ENCODE data around the gene SIGLEC12.
"Not testable (repeated sequence)": the region's sequence is repeated elsewhere in the genome, so short reads cannot be mapped to it uniquely, and the experiment has no call there.

SIGLEC12 gene

DNA sequence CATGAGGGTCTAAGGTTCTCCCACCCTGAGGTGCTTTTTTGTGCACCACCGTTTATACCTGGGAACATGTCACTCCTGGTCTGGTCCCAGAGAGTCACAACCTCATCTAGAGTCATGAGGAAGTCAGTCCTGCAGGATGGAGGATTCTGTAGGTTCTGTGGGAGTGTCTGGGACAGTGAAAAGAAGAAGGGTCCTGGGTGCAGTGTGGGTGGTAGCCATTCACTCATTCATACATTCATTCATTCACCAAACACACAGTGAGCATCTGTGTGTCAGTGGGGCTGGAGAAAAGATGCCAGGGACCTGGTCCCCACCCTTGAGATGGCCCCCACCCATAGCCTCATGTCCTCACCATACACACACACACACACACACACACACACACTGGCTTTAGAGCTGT is 32.0 kb downstream of the SIGLEC12 start:
- TF ChIP-seq EZH2 (IDR thresholded peaks at IDR 0.05) (no peak), POLR2AphosphoS5 (IDR thresholded peaks at IDR 0.05; ENCODE audit: borderline replicate concordance, low read depth, low read length) (no peak), FOXP2 (optimal IDR thresholded peaks at IDR 0.05; ENCODE audit: control extremely low read depth, extremely low read length, insufficient read depth) (no peak)
- no peak overlapping the region for H3K9ac ChIP-seq (ENCODE audit: insufficient read length)

DNA sequence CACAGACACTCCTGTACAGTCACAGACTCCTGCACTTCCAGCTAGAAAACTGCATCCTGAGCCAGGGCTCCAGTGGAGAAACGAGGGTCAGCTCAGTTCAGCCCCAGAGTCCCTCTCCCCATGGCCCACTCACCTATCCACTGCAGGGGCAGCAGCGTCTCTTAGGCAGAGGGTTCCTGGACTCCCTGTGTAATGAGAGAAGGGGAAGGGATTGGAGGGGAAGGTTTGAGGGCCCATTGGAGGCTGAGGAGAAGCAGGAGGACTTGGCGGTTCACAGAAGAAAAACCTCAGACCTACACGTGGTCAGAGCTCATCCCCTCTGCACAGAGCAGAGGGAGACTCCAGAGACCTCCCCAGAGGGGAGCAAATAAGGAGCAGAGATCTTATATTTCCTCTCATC is 32.4 kb downstream of the SIGLEC12 start:
- no peaks in the 10 kb centered on the region for H3K36me3 ChIP-seq (ENCODE audit: insufficient read depth, low read length)
- H3K4me3 ChIP-seq = no peak overlapping the region
- H3K27ac ChIP-seq = no peak overlapping the region
- no peak overlapping the region for H3K9ac ChIP-seq (ENCODE audit: insufficient read length)
- no peaks in the 10 kb centered on the region for H3K9me3 ChIP-seq (ENCODE audit: low read depth, low read length)
- TF ChIP-seq POLR2AphosphoS5 (IDR thresholded peaks at IDR 0.05; ENCODE audit: borderline replicate concordance, low read depth, low read length) (no peak), EZH2 (IDR thresholded peaks at IDR 0.05) (no peak), FOXP2 (optimal IDR thresholded peaks at IDR 0.05; ENCODE audit: control extremely low read depth, extremely low read length, insufficient read depth) (no peak)
- DNase-seq (ENCODE audit: low read depth, low spot score) = no peak

More for the DNA sequence above, 32.0 kb downstream of the SIGLEC12 start:
- Histone ChIP-seq H3K9me3 (ENCODE audit: low read depth, low read length) (no peaks in the 10 kb centered on the region), H3K36me3 (ENCODE audit: insufficient read depth, low read length) (no peaks in the 10 kb centered on the region), H3K27ac (no peak overlapping the region), H3K4me3 (no peak overlapping the region)
- DNase-seq (ENCODE audit: low read depth, low spot score) = no peak

DNA sequence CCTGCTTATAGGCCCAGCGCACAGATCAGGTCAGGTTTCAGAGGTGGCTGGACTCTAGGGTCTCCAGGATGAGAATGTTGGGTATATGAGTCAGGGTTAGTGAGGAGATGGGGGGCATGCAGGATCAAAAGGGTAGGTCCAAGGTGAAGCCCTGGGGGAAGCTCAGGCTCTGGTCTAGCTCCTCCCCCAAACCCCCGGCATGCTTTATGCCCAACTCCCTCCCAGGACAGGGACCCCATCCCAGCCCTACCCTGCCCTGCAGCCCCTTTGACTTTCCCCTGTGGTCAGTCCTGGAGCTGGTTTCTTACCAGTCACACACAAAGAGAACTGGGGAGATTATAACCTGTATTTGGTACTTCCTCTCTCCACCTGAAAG is 33.1 kb downstream of the SIGLEC12 start:
- no peaks in the 10 kb centered on the region for H3K36me3 ChIP-seq (ENCODE audit: insufficient read depth, low read length)
- DNase-seq (ENCODE audit: low read depth, low spot score) = no peak
- H3K27ac ChIP-seq = no peak overlapping the region
- no peaks in the 10 kb centered on the region for H3K9me3 ChIP-seq (ENCODE audit: low read depth, low read length)
- no peak overlapping the region for H3K4me3 ChIP-seq
- no peak overlapping the region for H3K9ac ChIP-seq (ENCODE audit: insufficient read length)
- TF ChIP-seq FOXP2 (optimal IDR thresholded peaks at IDR 0.05; ENCODE audit: control extremely low read depth, extremely low read length, insufficient read depth) (no peak), EZH2 (IDR thresholded peaks at IDR 0.05) (no peak), POLR2AphosphoS5 (IDR thresholded peaks at IDR 0.05; ENCODE audit: borderline replicate concordance, low read depth, low read length) (no peak)

DNA sequence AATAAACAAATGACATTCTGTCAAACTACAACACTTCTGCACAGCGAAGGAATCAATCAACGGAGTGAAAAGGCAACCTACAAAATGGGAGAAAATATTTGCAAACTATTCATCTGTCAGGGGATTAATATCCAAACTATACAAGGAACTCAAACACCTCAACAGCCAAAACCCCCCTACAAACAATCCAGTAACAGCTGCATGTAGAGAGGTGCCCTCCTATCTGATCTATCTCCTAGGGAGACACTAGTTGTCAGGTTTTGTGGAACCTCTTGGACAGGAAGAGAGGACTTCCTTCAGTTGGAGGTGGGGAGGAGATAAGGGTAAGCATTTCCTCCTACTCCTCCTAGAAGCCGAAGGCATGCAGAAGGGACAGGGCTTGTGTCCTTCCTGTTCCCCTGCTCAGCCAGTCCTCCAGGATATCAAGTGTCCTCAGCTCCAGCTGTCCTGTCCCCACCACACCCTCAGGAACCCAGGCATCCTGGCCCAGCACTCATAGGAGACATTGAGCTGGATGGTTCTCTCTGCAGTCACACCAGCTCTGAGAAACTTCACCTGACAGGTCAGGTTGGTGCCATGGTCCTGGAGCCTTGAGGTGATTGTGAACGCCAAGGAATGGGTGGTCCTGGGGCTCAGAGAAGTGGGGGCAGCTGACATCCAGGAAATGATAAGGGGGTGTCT is 33.6 kb downstream of the SIGLEC12 start:
- Histone ChIP-seq H3K27ac (no peak overlapping the region), H3K9me3 (ENCODE audit: low read depth, low read length) (no peaks in the 10 kb centered on the region), H3K9ac (ENCODE audit: insufficient read length) (no peak overlapping the region), H3K36me3 (ENCODE audit: insufficient read depth, low read length) (no peaks in the 10 kb centered on the region), H3K4me3 (no peak overlapping the region)
- DNase-seq (ENCODE audit: low read depth, low spot score) = no peak
- TF ChIP-seq FOXP2 (optimal IDR thresholded peaks at IDR 0.05; ENCODE audit: control extremely low read depth, extremely low read length, insufficient read depth) (no peak), EZH2 (IDR thresholded peaks at IDR 0.05) (no peak), POLR2AphosphoS5 (IDR thresholded peaks at IDR 0.05; ENCODE audit: borderline replicate concordance, low read depth, low read length) (no peak)

DNA sequence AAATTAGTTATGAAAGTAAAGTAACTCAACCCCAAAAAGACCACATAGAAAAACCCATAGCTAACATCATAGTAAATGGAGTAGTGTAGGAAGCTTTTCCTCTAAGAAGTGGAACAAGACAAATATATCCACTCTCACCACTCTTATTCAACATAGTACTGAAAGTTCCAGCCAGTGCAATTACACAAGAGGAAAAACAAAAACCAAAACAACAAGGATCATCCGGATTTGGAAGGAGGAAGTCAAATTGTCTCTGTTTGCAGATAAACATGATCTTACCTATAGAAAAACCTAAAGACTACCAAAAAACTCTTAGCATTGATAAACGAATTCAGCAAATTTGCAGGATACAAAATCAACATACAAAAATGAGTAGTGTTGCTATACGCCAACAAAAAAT is 34.9 kb downstream of the SIGLEC12 start:
- no peak overlapping the region for H3K4me3 ChIP-seq
- no peak for DNase-seq (ENCODE audit: low read depth, low spot score)
- H3K36me3 ChIP-seq (ENCODE audit: insufficient read depth, low read length) = no peaks in the 10 kb centered on the region
- H3K9me3 ChIP-seq (ENCODE audit: low read depth, low read length) = no peaks in the 10 kb centered on the region
- H3K9ac ChIP-seq (ENCODE audit: insufficient read length) = no peak overlapping the region
- H3K27ac ChIP-seq = no peak overlapping the region
- no peak for TF ChIP-seq POLR2AphosphoS5 (IDR thresholded peaks at IDR 0.05; ENCODE audit: borderline replicate concordance, low read depth, low read length)
- no peak for TF ChIP-seq EZH2 (IDR thresholded peaks at IDR 0.05)
- no peak for TF ChIP-seq FOXP2 (optimal IDR thresholded peaks at IDR 0.05; ENCODE audit: control extremely low read depth, extremely low read length, insufficient read depth)

DNA sequence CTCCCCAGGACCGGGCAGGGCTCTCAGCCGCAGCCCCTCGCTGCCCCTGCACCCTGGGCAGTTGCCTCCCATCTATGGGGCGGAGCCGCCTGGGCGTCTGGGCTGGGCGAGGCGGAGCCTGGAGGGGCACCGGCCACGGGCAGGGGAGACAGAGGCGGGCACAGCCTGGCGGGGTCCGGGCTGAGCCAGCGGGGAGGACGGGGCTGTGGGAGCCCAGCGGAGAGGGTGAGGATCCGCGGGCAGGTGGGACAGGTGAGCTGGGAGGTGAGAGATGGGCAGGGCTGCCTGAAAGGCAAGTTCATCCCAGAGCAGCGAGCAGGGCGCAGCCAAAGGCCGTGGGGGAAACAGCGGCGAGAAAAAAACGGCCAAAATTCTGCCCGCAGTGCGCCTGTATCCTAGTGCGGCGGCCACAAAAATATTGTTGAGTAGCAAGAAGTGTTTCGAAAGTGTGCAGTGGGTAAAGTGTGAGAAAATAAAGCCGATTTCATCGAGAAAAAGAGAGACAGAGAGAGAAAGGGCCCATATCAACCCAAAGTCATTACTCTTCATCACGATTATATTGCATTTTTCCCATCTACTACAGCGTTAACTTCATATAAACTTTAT is 37.5 kb downstream of the SIGLEC12 start:
- not testable (repeated sequence) for DNase-seq (ENCODE audit: low read depth, low spot score); H3K36me3 ChIP-seq (ENCODE audit: insufficient read depth, low read length); H3K27ac ChIP-seq; H3K9me3 ChIP-seq (ENCODE audit: low read depth, low read length); H3K9ac ChIP-seq (ENCODE audit: insufficient read length); H3K4me3 ChIP-seq

DNA sequence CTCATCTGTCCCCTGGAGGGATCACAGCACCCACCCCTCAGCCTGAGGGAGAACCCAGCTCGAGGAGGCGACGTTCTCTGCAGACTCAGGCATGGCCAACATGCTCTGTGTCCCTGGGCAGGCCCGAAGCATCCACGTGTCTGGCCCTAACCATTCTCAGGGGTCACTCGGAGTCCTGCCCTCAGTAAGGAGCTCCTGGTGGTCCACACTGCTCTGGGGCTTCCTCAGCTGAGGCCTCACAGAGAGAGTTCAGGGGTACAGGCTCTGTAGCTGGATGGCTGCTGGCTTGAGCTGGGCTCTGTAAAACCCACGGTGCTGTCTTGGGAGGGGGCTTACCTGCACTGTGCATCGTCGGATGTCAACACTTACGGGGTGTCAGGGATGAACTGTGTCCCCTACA is 38.9 kb downstream of the SIGLEC12 start:
- Histone ChIP-seq H3K27ac (no peak overlapping the region), H3K4me3 (no peak overlapping the region), H3K9me3 (ENCODE audit: low read depth, low read length) (no peaks in the 10 kb centered on the region), H3K9ac (ENCODE audit: insufficient read length) (no peak overlapping the region), H3K36me3 (ENCODE audit: insufficient read depth, low read length) (no peaks in the 10 kb centered on the region)
- DNase-seq (ENCODE audit: low read depth, low spot score) = no peak
- TF ChIP-seq FOXP2 (optimal IDR thresholded peaks at IDR 0.05; ENCODE audit: control extremely low read depth, extremely low read length, insufficient read depth) (no peak), EZH2 (IDR thresholded peaks at IDR 0.05) (no peak), POLR2AphosphoS5 (IDR thresholded peaks at IDR 0.05; ENCODE audit: borderline replicate concordance, low read depth, low read length) (no peak)

DNA sequence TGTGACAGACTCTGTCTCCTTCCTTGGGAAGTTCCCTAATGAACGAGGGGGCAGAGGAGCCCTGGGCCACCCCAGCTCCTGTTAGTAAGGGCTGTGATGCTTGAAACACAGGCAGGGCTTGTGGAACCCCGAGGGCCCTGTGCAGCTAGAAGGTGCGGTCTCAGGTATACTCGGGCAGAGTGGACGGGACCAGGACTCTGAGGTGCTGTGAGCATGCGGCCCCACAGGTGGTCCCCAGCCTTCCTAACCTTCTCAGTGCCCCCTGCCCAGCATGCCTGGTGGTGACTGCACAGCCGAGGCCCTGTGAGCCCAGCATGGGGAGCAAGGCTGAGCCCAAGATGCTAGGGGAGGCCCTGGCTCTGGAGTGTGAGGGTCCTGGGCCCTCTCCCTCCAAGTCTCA is 39.3 kb downstream of the SIGLEC12 start:
- Histone ChIP-seq H3K9me3 (ENCODE audit: low read depth, low read length) (no peaks in the 10 kb centered on the region), H3K27ac (no peak overlapping the region), H3K9ac (ENCODE audit: insufficient read length) (no peak overlapping the region), H3K4me3 (no peak overlapping the region), H3K36me3 (ENCODE audit: insufficient read depth, low read length) (no peaks in the 10 kb centered on the region)
- no peak for DNase-seq (ENCODE audit: low read depth, low spot score)
- no peak for TF ChIP-seq FOXP2 (optimal IDR thresholded peaks at IDR 0.05; ENCODE audit: control extremely low read depth, extremely low read length, insufficient read depth)
- no peak for TF ChIP-seq POLR2AphosphoS5 (IDR thresholded peaks at IDR 0.05; ENCODE audit: borderline replicate concordance, low read depth, low read length)
- no peak for TF ChIP-seq EZH2 (IDR thresholded peaks at IDR 0.05)

DNA sequence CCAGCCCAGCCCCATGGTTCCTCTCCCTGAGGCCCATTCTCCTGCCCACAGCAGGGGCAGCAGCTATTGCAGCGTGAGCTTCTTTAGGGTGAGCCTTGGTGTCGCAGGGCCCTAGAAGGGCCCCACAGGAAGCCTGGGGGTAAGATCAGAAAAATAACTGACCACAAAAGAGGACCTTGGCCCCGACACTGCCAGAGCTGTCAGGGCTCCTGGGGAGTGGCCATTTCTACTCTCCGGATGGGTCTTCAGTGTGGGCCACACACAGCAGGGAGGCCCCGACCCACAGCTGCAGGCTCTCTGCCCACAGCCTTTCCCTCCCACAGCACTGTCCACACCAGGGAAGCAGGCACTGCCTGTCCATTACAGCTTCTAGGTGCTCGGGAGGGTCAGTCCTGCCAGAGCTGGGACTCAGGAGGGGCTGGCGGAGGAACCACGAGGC is 39.9 kb downstream of the SIGLEC12 start:
- Histone ChIP-seq H3K9me3 (ENCODE audit: low read depth, low read length) (no peaks in the 10 kb centered on the region), H3K9ac (ENCODE audit: insufficient read length) (no peak overlapping the region), H3K27ac (no peak overlapping the region), H3K4me3 (no peak overlapping the region), H3K36me3 (ENCODE audit: insufficient read depth, low read length) (no peaks in the 10 kb centered on the region)
- TF ChIP-seq FOXP2 (optimal IDR thresholded peaks at IDR 0.05; ENCODE audit: control extremely low read depth, extremely low read length, insufficient read depth) (no peak), EZH2 (IDR thresholded peaks at IDR 0.05) (no peak), POLR2AphosphoS5 (IDR thresholded peaks at IDR 0.05; ENCODE audit: borderline replicate concordance, low read depth, low read length) (no peak)
- no peak for DNase-seq (ENCODE audit: low read depth, low spot score)

Data from SK-N-MC (cell line).